Measurements from ENCODE around the gene GLMP.

Gene GLMP

GRCh38 chr1:156286061-156286460, 9.4 kb downstream of the GLMP start:
- no peak for DNase-seq (ENCODE audit: low spot score)

DNA sequence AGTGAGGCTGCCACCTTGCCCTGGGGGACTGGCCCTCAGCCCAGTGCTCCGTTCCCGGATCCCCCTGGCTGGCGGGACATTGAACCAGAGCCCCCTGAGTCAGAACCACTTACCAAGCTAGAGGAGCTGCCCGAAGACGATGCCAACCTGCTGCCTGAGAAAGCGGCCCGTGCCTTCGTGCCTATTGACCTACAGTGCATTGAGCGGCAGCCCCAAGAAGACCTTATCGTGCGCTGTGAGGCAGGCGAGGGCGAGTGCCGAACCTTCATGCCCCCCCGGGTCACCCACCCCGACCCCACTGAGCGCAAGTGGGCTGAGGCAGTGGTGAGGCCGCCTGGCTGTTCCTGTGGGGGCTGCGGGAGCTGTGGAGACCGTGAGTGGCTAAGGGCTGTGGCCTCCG, 10.0 kb downstream of the GLMP start:
- DNase-seq (ENCODE audit: low spot score) = no peak

GRCh38 chr1:156284757-156285156, 10.7 kb downstream of the GLMP start:
- no peak for DNase-seq (ENCODE audit: low spot score)

DNA sequence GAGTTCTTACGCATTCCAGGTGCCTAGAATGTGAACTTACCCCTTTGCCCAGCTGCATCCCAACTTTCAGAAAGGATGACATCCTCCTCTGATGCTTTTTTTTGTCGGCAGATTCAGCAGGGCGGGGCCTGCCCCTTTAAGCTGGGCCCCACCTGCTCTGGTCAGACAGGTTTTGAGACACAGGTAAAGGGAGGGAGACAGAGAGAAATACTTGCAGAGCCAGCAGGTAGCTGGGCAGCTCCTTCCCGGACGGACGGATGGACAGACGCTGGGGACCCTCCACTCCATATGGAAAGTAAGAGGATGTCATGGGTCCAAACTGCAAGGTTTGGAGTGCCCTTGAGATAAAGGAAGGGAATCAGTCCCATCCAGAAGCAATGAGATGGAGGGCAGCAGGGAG, 11.4 kb downstream of the GLMP start, which contains the start of gene TMEM79:
TMEM79 (plus strand) TSS at position 214 of the 400 bp plus-strand sequence. CDS start 902 bp downstream, outside the sequence.
- DNase-seq (ENCODE audit: low spot score) = no peak

DNA sequence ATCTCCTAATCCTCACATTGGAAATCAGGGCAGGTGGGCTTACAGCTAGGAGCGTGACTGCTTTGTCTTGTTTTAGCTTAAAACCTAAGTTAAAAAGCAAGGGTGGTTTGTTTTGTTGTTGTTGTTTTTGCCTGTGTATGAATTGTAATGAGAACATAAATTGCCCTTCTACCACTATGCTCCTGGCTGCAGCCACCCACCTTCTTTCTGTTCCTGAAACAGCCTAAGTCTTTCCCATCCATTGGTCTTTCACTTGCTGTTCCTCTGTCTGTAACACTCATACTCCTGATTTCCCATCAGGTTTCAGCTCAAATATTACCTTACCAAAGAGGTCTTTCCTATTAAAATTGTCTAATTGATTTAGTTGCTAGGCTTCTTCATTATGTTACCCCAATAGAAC, 12.0 kb downstream of the GLMP start:
- DNase-seq (ENCODE audit: low spot score) = no peak

- DNase-seq (ENCODE audit: low spot score) = peak; percentile 97
Observed at GRCh38 chr1:156282479-156283222, 12.8 kb downstream of the GLMP start, which contains the start of gene SMG5. Gene SMG5 (minus strand): TSS chr1:156282825. CDS start chr1:156282680, 145 bp downstream.

- no peak for DNase-seq (ENCODE audit: low spot score)
Observed at GRCh38 chr1:156281693-156282478, 13.6 kb downstream of the GLMP start.

DNA sequence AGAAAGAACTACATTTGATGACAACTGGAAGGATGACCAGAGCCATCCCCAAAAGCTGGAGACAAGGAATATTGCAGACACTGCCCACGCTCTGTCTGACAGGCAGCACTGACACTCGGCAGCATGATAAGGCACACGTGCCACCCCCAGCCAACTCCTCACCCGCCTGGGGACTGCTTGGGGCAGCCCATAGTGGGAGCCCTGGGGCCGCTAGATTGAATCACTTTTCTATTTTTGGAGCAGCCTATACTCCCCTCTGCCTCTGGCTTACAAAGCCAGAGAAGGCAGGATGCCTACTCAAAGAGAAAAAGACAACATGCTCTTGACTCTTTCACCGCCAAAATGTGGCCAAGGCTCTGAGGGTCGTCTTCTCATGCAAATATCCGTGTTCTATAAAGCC, 14.2 kb downstream of the GLMP start:
- peak; percentile 66 for DNase-seq (ENCODE audit: low spot score)

GRCh38 chr1:156279837-156280236, 15.6 kb downstream of the GLMP start:
- no peak for DNase-seq (ENCODE audit: low spot score)

DNA sequence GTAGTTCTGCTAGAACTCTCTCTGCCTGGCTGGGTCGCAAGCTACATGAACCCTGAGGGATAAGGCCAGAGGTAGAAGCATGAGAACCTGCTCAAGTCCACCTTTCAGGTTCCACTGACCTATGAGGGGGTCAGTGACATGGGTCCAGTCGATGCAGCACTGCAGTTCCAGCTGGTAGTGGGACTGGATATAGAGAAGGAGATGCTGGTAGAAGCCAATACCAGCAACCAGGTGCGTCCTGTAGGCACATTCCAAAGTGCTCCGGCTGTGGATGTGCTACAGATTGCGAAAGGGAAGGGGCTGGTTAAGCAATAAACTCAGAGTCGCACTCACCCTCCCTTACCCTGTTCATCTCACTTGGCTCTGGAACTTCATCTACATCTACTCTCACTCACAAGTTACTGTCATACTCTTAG, 18.5 kb downstream of the GLMP start:
- DNase-seq (ENCODE audit: low spot score) = no peak

DNA sequence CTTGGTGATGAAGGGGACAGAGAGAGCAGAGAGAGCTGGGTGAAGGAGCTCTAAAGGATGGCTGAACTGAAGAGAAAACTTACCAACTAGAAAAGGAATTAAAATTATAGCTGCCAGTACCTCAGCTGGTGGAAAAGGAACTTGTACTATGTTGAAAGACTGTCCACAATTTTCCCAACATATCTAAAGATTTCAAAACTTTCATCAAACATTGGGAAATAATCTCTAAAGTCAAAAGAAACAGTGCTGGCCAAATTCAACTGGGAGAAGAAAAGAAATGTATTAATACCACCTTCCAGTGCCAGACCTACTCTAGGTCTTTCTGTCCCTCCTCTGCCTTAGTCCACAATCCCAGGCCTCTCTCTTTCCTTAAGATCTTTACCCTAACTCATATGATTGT, 18.9 kb downstream of the GLMP start:
- no peak for DNase-seq (ENCODE audit: low spot score)

DNA sequence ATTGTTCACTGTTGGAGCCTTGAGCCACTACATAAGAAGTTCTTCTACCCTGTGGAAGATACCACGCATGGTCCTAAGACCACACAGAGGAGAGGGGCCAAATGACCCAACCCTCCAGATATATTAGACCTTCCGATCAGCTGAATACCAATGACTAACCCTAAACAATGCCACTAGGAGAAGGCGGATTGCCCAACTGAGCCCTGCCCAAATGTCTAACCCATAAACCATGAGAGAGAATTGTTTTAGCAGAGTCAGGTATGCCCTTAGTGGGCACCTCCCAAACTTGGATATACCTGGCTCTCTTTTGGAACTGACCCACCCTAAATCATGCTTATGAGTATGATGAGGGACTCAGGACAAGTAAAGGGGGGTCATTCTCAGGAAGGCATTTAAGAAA, 25.2 kb downstream of the GLMP start:
- DNase-seq (ENCODE audit: low spot score) = no peak

GRCh38 chr1:156268336-156268735, 27.1 kb downstream of the GLMP start:
- DNase-seq (ENCODE audit: low spot score) = no peak

DNA sequence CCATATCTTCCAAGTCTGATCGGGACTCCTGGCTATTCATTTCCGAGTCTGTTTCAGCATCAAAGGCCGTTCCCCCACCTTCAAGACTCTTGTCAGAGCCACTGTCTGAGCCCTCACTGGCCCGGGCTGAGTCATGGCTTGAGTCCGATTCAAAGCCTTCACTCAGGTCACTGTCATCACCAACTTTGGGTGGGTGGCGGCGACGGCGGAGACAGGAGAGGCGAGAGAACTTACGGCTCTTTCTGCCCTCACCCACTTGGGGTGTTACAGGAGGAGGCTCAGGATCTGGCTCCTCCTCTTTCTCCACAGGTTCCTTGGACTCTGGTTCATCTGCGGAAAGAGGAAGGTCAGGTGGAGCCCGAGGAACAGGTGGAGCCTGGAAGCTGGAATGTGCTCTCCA, 29.4 kb downstream of the GLMP start:
- no peak for DNase-seq (ENCODE audit: low spot score)

- no peak for DNase-seq (ENCODE audit: low spot score)
Observed at GRCh38 chr1:156263288-156263655, 32.2 kb downstream of the GLMP start.

- DNase-seq (ENCODE audit: low spot score) = peak; percentile 81
Observed at GRCh38 chr1:156262461-156263287, 32.8 kb downstream of the GLMP start.

DNA sequence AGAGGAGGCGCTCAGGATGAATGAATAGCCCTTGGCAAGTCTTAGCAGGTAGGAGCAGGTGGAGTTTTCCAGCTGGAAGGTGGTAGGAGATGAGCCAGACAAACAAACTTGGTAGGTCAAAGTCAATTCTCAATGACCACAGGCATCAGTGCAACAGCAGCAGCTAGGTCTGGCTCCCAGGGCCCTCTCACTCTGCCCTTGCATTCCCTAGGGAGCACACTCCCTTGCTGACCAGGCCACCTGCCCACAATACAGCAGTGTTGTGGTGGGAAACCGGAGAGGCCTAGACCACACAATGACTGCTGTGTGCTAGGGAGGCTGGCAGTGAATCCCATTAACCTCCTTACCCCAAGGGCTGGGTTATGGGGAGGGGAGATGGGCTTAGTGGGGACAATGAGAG, 34.6 kb downstream of the GLMP start:
- DNase-seq (ENCODE audit: low spot score) = no peak

- DNase-seq (ENCODE audit: low spot score) = no peak
Observed at GRCh38 chr1:156259805-156260204, 35.7 kb downstream of the GLMP start.

DNA sequence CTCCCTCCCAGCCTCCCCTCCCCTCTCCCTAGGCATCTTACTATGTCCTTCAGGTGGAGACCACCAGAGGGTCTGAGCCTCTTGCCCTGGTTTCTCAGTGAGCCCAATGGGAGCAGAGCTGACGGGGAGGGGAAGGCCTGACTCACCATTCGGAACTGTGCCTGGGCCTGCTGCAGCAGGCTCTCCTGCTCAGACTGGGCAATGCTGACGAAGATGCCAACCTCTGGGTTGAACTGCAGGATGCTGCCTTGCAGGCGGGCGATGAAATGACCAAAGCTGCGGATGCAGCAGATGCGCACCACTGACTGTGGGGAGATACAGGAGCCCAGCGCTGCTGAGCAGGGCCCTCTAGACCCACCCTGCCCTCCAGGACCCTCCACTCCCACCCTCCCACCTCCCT, 36.6 kb downstream of the GLMP start:
- no peak for DNase-seq (ENCODE audit: low spot score)

DNA sequence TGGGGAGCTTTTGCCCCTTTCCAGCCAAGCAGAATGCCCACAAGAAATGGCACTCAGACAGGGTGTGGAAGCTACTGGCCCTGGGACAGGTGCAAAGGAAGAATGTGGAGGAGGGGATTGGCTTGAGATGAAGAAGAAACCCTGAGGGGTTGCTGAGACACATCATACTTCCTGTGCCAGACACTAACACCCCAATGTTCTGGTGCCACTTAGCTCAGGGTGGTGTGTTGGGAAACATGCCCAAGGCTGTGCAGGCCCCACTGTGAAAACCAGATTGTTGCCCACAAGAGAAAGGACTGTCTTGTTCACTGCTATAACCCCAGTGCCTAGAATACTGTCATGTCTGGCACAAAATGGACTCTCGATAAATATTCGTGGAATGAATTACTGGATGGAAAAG, 37.8 kb downstream of the GLMP start:
- DNase-seq (ENCODE audit: low spot score) = no peak

DNA sequence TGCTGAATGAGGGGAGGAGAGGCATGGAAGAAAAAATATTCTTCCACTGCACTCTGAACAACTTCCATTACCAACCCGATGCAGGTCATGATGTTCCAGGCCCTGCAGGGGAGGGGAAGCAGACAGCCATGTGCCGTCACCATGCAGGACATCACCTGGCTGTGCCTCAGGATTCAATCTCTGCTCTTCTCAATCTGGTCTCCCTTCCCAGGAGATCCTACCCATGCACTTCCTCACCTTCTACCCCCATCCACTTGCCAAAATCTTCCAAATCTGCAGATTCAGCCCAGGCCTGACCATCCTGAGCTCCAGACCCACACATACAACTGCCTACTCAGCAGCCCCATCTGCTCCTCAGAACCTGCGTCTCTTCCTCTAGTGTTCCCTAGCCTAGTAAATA, 41.8 kb downstream of the GLMP start:
- DNase-seq (ENCODE audit: low spot score) = no peak

DNA sequence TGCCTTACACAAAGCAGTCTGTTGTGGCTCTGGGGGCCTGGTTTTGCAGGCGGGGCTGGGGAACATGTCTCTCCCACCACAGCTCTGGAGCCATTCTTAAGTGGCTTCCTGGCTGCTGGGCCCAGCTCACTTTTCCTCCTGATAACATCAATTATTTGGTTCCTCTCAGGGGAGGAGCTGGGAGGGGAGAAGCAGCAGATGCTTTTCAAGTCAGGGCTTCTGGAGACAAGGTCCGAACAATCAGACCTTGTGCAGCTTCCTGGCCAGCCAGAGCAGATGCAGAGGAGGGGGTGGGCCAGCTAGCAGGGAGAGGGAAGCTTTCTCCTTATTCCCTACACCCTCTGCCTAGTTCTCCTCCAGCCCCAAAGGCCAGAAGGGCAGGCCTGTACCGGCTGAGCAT, 44.0 kb downstream of the GLMP start:
- DNase-seq (ENCODE audit: low spot score) = no peak

DNA sequence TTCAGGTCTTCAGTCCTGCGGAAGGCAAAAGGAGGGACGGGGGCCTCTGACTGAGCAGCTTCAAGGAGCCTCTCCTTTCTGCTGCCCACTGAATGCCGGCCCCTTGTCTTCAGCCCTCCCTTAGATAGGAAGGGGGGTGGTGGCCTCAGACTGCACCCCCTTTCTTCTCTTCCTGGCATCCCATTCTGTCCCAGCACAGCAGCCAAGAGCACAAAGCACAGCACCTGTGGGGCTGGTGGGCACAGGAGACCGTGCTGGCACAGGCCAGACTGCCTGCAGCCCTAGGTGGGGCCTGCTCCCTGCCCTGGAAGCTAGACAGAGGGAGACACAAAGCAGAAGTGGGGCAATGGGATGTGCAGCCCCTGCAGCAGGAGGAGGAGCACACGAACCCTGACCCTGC, 45.9 kb downstream of the GLMP start:
- DNase-seq (ENCODE audit: low spot score) = no peak

Data from AG08396 (cell line).